Neural crest cell (in vitro differentiated cells): ENCODE measurements around the gene KCNJ18. TPM values are rescaled to one million over a fixed set of nuclear protein-coding genes. Genes with fewer than 3 reads are reported as not detected.
"Not testable (repeated sequence)": the region's sequence is repeated elsewhere in the genome, so short reads cannot be mapped to it uniquely, and the experiment has no call there.

Experiments
- DNase-seq: peaks from one replicate; pipeline ENCODE4 v3.0.0; 2021; ENCODE audit warnings: low read depth, mixed read lengths, low spot score
- H3K27ac Mint-ChIP-seq: one replicate; pipeline ENCODE4 v1.8.0; 2021; ENCODE audit warnings: mild to moderate bottlenecking, mixed read lengths; ENCODE audit not compliant: unreplicated experiment
- H3K27me3 Mint-ChIP-seq: 2 replicates; pipeline ENCODE4 v1.8.0; 2021; ENCODE audit warnings: low read depth, mild to moderate bottlenecking, mixed read lengths
- H3K36me3 Mint-ChIP-seq: 2 replicates; pipeline ENCODE4 v1.8.0; 2021; ENCODE audit warnings: low read depth, mild to moderate bottlenecking, mixed read lengths
- H3K4me1 Mint-ChIP-seq: 2 replicates; pipeline ENCODE4 v1.8.0; 2021; ENCODE audit warnings: mixed read lengths
- H3K4me3 Mint-ChIP-seq: one replicate; pipeline ENCODE4 v1.8.0; 2021; ENCODE audit warnings: mild to moderate bottlenecking, mixed read lengths
- H3K9me3 Mint-ChIP-seq: 2 replicates; pipeline ENCODE4 v1.8.0; 2021; ENCODE audit warnings: mixed read lengths
- long read RNA-seq: library from polyadenylated mRNA; unstranded; transcript quantifications from one replicate; pipeline ENCODE4 v2.0.0, GENCODE V29; 2020
- total RNA-seq: library from RNA; stranded (reverse); gene quantifications from 2 replicates; pipeline ENCODE4 v1.2.1, GENCODE V29; 2021

The KCNJ18 gene
- total RNA-seq: not detected in 2 replicates
- long read RNA-seq: 0 reads

- DNase-seq, H3K4me1 Mint-ChIP-seq, H3K4me3 Mint-ChIP-seq, H3K27me3 Mint-ChIP-seq, H3K9me3 Mint-ChIP-seq, H3K27ac Mint-ChIP-seq, H3K36me3 Mint-ChIP-seq: not testable (repeated sequence)
These were observed at the start of gene KCNJ18 for GRCh38 chr17:21691883-21692703. KCNJ18 (plus strand) TSS chr17:21692523; CDS start chr17:21702787, 10,264 bp downstream.

GRCh38 chr17:21648125-21648524, 44.2 kb upstream of the KCNJ18 start:
- not testable (repeated sequence) for H3K27me3 Mint-ChIP-seq, DNase-seq, H3K4me1 Mint-ChIP-seq, H3K4me3 Mint-ChIP-seq, H3K36me3 Mint-ChIP-seq, H3K27ac Mint-ChIP-seq
- peaks cover 16% of the 10 kb centered on the region for H3K9me3 Mint-ChIP-seq

- H3K27me3 Mint-ChIP-seq, H3K27ac Mint-ChIP-seq, DNase-seq, H3K36me3 Mint-ChIP-seq, H3K4me3 Mint-ChIP-seq, H3K4me1 Mint-ChIP-seq: not testable (repeated sequence)
- H3K9me3 Mint-ChIP-seq: peaks cover 16% of the 10 kb centered on the region
These were observed 42.3 kb upstream of the KCNJ18 start for GRCh38 chr17:21650043-21650442.

- not testable (repeated sequence) for H3K4me3 Mint-ChIP-seq, H3K27me3 Mint-ChIP-seq, H3K4me1 Mint-ChIP-seq, DNase-seq, H3K27ac Mint-ChIP-seq
- peaks cover 13% of the 10 kb centered on the region for H3K36me3 Mint-ChIP-seq
- H3K9me3 Mint-ChIP-seq: peaks cover 19% of the 10 kb centered on the region
These were observed 40.3 kb upstream of the KCNJ18 start for GRCh38 chr17:21652049-21652448.

GRCh38 chr17:21653211-21653610, 39.1 kb upstream of the KCNJ18 start:
- H3K4me3 Mint-ChIP-seq, H3K27me3 Mint-ChIP-seq, H3K4me1 Mint-ChIP-seq, H3K27ac Mint-ChIP-seq, DNase-seq: not testable (repeated sequence)
- peaks cover 13% of the 10 kb centered on the region for H3K36me3 Mint-ChIP-seq
- H3K9me3 Mint-ChIP-seq: peaks cover 19% of the 10 kb centered on the region

GRCh38 chr17:21656518-21657309, 35.6 kb upstream of the KCNJ18 start:
- H3K27me3 Mint-ChIP-seq, H3K27ac Mint-ChIP-seq, H3K4me3 Mint-ChIP-seq, DNase-seq, H3K4me1 Mint-ChIP-seq, H3K36me3 Mint-ChIP-seq: not testable (repeated sequence)
- peaks cover 16% of the 10 kb centered on the region for H3K9me3 Mint-ChIP-seq

GRCh38 chr17:21659635-21660034, 32.7 kb upstream of the KCNJ18 start:
- H3K4me1 Mint-ChIP-seq, H3K27me3 Mint-ChIP-seq, DNase-seq, H3K27ac Mint-ChIP-seq, H3K4me3 Mint-ChIP-seq: not testable (repeated sequence)
- H3K9me3 Mint-ChIP-seq: peaks cover 29% of the 10 kb centered on the region
- peaks cover 16% of the 10 kb centered on the region for H3K36me3 Mint-ChIP-seq

GRCh38 chr17:21661455-21661854, 30.9 kb upstream of the KCNJ18 start:
- H3K36me3 Mint-ChIP-seq: peaks cover 12% of the 10 kb centered on the region
- H3K4me3 Mint-ChIP-seq, DNase-seq, H3K4me1 Mint-ChIP-seq, H3K27me3 Mint-ChIP-seq, H3K27ac Mint-ChIP-seq: not testable (repeated sequence)
- H3K9me3 Mint-ChIP-seq: peaks cover 35% of the 10 kb centered on the region

- H3K4me1 Mint-ChIP-seq, H3K27me3 Mint-ChIP-seq, H3K27ac Mint-ChIP-seq, DNase-seq, H3K4me3 Mint-ChIP-seq: not testable (repeated sequence)
- peaks cover 42% of the 10 kb centered on the region for H3K9me3 Mint-ChIP-seq
- H3K36me3 Mint-ChIP-seq: peaks cover 21% of the 10 kb centered on the region
These were observed 29.2 kb upstream of the KCNJ18 start for GRCh38 chr17:21663166-21663565.

- peaks cover 21% of the 10 kb centered on the region for H3K36me3 Mint-ChIP-seq
- DNase-seq, H3K4me1 Mint-ChIP-seq, H3K27me3 Mint-ChIP-seq, H3K4me3 Mint-ChIP-seq, H3K27ac Mint-ChIP-seq: not testable (repeated sequence)
- H3K9me3 Mint-ChIP-seq: peaks cover 37% of the 10 kb centered on the region
These were observed 28.5 kb upstream of the KCNJ18 start for GRCh38 chr17:21663614-21664474.

GRCh38 chr17:21665171-21665570, 27.2 kb upstream of the KCNJ18 start:
- not testable (repeated sequence) for H3K4me1 Mint-ChIP-seq, H3K27ac Mint-ChIP-seq, H3K4me3 Mint-ChIP-seq, DNase-seq, H3K27me3 Mint-ChIP-seq
- Mint-ChIP-seq H3K36me3 (peaks cover 21% of the 10 kb centered on the region), H3K9me3 (peaks cover 33% of the 10 kb centered on the region)

GRCh38 chr17:21665935-21666493, 26.3 kb upstream of the KCNJ18 start:
- peaks cover 31% of the 10 kb centered on the region for H3K9me3 Mint-ChIP-seq
- H3K27ac Mint-ChIP-seq, H3K4me1 Mint-ChIP-seq, DNase-seq, H3K4me3 Mint-ChIP-seq, H3K27me3 Mint-ChIP-seq: not testable (repeated sequence)
- peaks cover 21% of the 10 kb centered on the region for H3K36me3 Mint-ChIP-seq
